NCI-H2196 (cell line): ENCODE data around the gene INMT.

Source experiments
- DNase-seq: peaks from one replicate; lab custom pipeline; 2025; ENCODE audit not compliant: unreplicated experiment; lab: John Stamatoyannopoulos, UW

Gene INMT

GRCh38 chr7:30727061-30727945 is 24.6 kb upstream of the INMT start:
- DNase-seq: no peak

- DNase-seq: no peak
Observed at GRCh38 chr7:30728591-30729100, 23.3 kb upstream of the INMT start.

GRCh38 chr7:30729642-30730041 is 22.3 kb upstream of the INMT start:
- DNase-seq: no peak

- DNase-seq: no peak
Observed at GRCh38 chr7:30730097-30730496, 21.8 kb upstream of the INMT start.

GRCh38 chr7:30730996-30731395 is 20.9 kb upstream of the INMT start:
- no peak for DNase-seq

GRCh38 chr7:30731581-30731980 is 20.4 kb upstream of the INMT start:
- no peak for DNase-seq

GRCh38 chr7:30732606-30733005 is 19.3 kb upstream of the INMT start:
- DNase-seq: no peak

- DNase-seq: no peak
Observed at GRCh38 chr7:30733216-30733615, 18.7 kb upstream of the INMT start.

- no peak for DNase-seq
Observed at GRCh38 chr7:30733691-30734090, 18.2 kb upstream of the INMT start.

GRCh38 chr7:30734497-30734896 is 17.4 kb upstream of the INMT start:
- no peak for DNase-seq

- DNase-seq: no peak
Observed at GRCh38 chr7:30735631-30736030, 16.3 kb upstream of the INMT start.

- no peak for DNase-seq
Observed at GRCh38 chr7:30736291-30736690, 15.6 kb upstream of the INMT start.

GRCh38 chr7:30738026-30738915 is 13.7 kb upstream of the INMT start:
- DNase-seq: no peak

GRCh38 chr7:30739691-30740090 is 12.2 kb upstream of the INMT start:
- no peak for DNase-seq

GRCh38 chr7:30740417-30741181 is 11.3 kb upstream of the INMT start:
- DNase-seq: peak; percentile 77

GRCh38 chr7:30741289-30741688 is 10.6 kb upstream of the INMT start:
- DNase-seq: no peak

GRCh38 chr7:30743371-30744074 is 8.4 kb upstream of the INMT start:
- DNase-seq: no peak

GRCh38 chr7:30744075-30744417 is 7.9 kb upstream of the INMT start:
- DNase-seq: no peak

- DNase-seq: no peak
Observed at GRCh38 chr7:30745261-30745941, 6.5 kb upstream of the INMT start.

GRCh38 chr7:30750010-30750409 is 1.9 kb upstream of the INMT start:
- DNase-seq: no peak
